WTC11 (cell line): ENCODE data around the gene TMEM43. TPM values are rescaled to one million over a fixed set of nuclear protein-coding genes. Genes with fewer than 3 reads are reported as not detected.

ENCODE experiments used
- ATAC-seq: fragments of 200-7000 bp; cut with Tn5 transposase; 2 replicates; pipeline ENCODE4 v1.10.0; 2021; ENCODE audit warnings: mild to moderate bottlenecking, moderate library complexity
- CTCF ChIA-PET: fragments of 300-600 bp; sonication (Branson Sonifier 250); formaldehyde crosslinking; loops from one replicate; lab custom pipeline; 2021; ENCODE audit warnings: antibody characterized with exemption; lab: Charles Lee
- POLR2A ChIA-PET: fragments of 350-600 bp; sonication (Branson Sonifier 250); formaldehyde crosslinking; loops from one replicate; lab custom pipeline; 2021; ENCODE audit warnings: antibody characterized with exemption; lab: Charles Lee
- DNase-seq: peaks from one replicate; pipeline ENCODE4 v3.0.0; 2021; ENCODE audit warnings: low spot score
- H3K27ac Mint-ChIP-seq: 2 replicates; pipeline ENCODE4 v1.8.0; 2021; ENCODE audit warnings: mixed read lengths
- H3K27me3 Mint-ChIP-seq: 2 replicates; pipeline ENCODE4 v1.8.0; 2021; ENCODE audit warnings: low read depth, mild to moderate bottlenecking, moderate library complexity, mixed read lengths
- H3K36me3 Mint-ChIP-seq: 2 replicates; pipeline ENCODE4 v1.8.0; 2021; ENCODE audit warnings: mixed read lengths
- H3K4me1 Mint-ChIP-seq: 2 replicates; pipeline ENCODE4 v1.8.0; 2022; ENCODE audit warnings: mixed read lengths
- H3K4me3 Mint-ChIP-seq: 2 replicates; pipeline ENCODE4 v1.8.0; 2021; ENCODE audit warnings: mild to moderate bottlenecking, moderate library complexity, mixed read lengths
- H3K9me3 Mint-ChIP-seq: 2 replicates; pipeline ENCODE4 v1.8.0; 2021; ENCODE audit warnings: mixed read lengths
- CREM ChIP-seq: sonication (generic); formaldehyde crosslinking; IDR thresholded peaks from 2 replicates; pipeline ENCODE4 v1.8.1; 2022; ENCODE audit warnings: mild to moderate bottlenecking, missing genetic modification reagents, moderate library complexity
- EMX1 ChIP-seq: fragments of 250-450 bp; sonication (Bioruptor Pico); IDR thresholded peaks from 2 replicates; pipeline ENCODE4 v1.8.0; 2021; ENCODE audit warnings: mild to moderate bottlenecking
- ESRRA ChIP-seq: sonication (generic); formaldehyde crosslinking; IDR thresholded peaks from 2 replicates; pipeline ENCODE4 v1.8.1; 2022; ENCODE audit warnings: mild to moderate bottlenecking, missing genetic modification reagents, borderline replicate concordance
- ETV6 ChIP-seq: sonication (generic); formaldehyde crosslinking; IDR thresholded peaks from 2 replicates; pipeline ENCODE4 v1.8.1; 2022; ENCODE audit warnings: mild to moderate bottlenecking, missing genetic modification reagents
- GABPB1 ChIP-seq: sonication (generic); formaldehyde crosslinking; IDR thresholded peaks from 2 replicates; pipeline ENCODE4 v1.8.1; 2023; ENCODE audit warnings: mild to moderate bottlenecking, missing genetic modification reagents
- GRHL2 ChIP-seq: fragments of 250-450 bp; sonication (Bioruptor Pico); IDR thresholded peaks from 2 replicates; pipeline ENCODE4 v1.8.0; 2022; ENCODE audit warnings: mild to moderate bottlenecking, moderate library complexity; ENCODE audit not compliant: insufficient replicate concordance, severe bottlenecking
- IRF2 ChIP-seq: sonication (generic); formaldehyde crosslinking; IDR thresholded peaks from 2 replicates; pipeline ENCODE4 v1.8.0; 2022; ENCODE audit warnings: low read depth, missing genetic modification reagents, borderline replicate concordance
- JUN ChIP-seq: sonication (generic); formaldehyde crosslinking; IDR thresholded peaks from 2 replicates; pipeline ENCODE4 v1.8.0; 2023; ENCODE audit warnings: mild to moderate bottlenecking, missing genetic modification reagents
- KAT7 ChIP-seq: sonication (generic); formaldehyde crosslinking; IDR thresholded peaks from 2 replicates; pipeline ENCODE4 v1.8.1; 2023; ENCODE audit warnings: missing genetic modification reagents, mild to moderate bottlenecking, borderline replicate concordance
- NFE2L1 ChIP-seq: sonication (generic); formaldehyde crosslinking; IDR thresholded peaks from 2 replicates; pipeline ENCODE4 v1.8.1; 2023; ENCODE audit warnings: missing genetic modification reagents
- NR2C2 ChIP-seq: sonication (generic); formaldehyde crosslinking; IDR thresholded peaks from 2 replicates; pipeline ENCODE4 v1.8.0; 2022; ENCODE audit warnings: mild to moderate bottlenecking, missing genetic modification reagents
- SP1 ChIP-seq: sonication (generic); formaldehyde crosslinking; conservative IDR thresholded peaks from 2 replicates; pipeline ENCODE4 v1.8.1; 2022; ENCODE audit warnings: missing genetic modification reagents
- TEAD4 ChIP-seq: sonication (generic); formaldehyde crosslinking; IDR thresholded peaks from 2 replicates; pipeline ENCODE4 v1.8.0; 2022; ENCODE audit warnings: mild to moderate bottlenecking, missing genetic modification reagents
- TP53 ChIP-seq: sonication (generic); formaldehyde crosslinking; IDR thresholded peaks from 2 replicates; pipeline ENCODE4 v1.8.1; 2023; ENCODE audit warnings: mild to moderate bottlenecking, missing genetic modification reagents
- ZBTB21 ChIP-seq: sonication (generic); formaldehyde crosslinking; IDR thresholded peaks from 2 replicates; pipeline ENCODE4 v1.8.1; 2023; ENCODE audit warnings: mild to moderate bottlenecking, missing genetic modification reagents, borderline replicate concordance
- ZNF138 ChIP-seq: sonication (generic); formaldehyde crosslinking; conservative IDR thresholded peaks from 2 replicates; pipeline ENCODE4 v1.8.1; 2022; ENCODE audit warnings: mild to moderate bottlenecking, moderate library complexity, missing genetic modification reagents
- total RNA-seq: library from RNA; stranded (reverse); gene quantifications from 3 replicates; pipeline ENCODE4 v1.2.3, GENCODE V29; 2021
- TF ChIP-seq, protein P1 (sequence below): sonication (generic); formaldehyde crosslinking; conservative IDR thresholded peaks from 2 replicates; pipeline ENCODE4 v1.8.1; 2022; ENCODE audit warnings: mild to moderate bottlenecking, missing genetic modification reagents
- TF ChIP-seq, protein P2 (sequence below): fragments of 250-450 bp; sonication (Bioruptor Pico); IDR thresholded peaks from 2 replicates; pipeline ENCODE4 v1.8.0; 2021; ENCODE audit warnings: mild to moderate bottlenecking
- TF ChIP-seq, protein P3 (sequence below): sonication (generic); formaldehyde crosslinking; IDR thresholded peaks from 2 replicates; pipeline ENCODE4 v1.8.1; 2023; ENCODE audit warnings: mild to moderate bottlenecking, missing genetic modification reagents, borderline replicate concordance
- TF ChIP-seq, protein P4 (sequence below): sonication (generic); formaldehyde crosslinking; IDR thresholded peaks from 2 replicates; pipeline ENCODE4 v1.8.1; 2022; ENCODE audit warnings: mild to moderate bottlenecking, missing genetic modification reagents, moderate library complexity, borderline replicate concordance
- TF ChIP-seq, protein P5 (sequence below): fragments of 250-450 bp; sonication (Bioruptor Pico); IDR thresholded peaks from 2 replicates; pipeline ENCODE4 v1.9.0; 2021; ENCODE audit warnings: moderate library complexity, mild to moderate bottlenecking, inconsistent platforms, borderline replicate concordance
- TF ChIP-seq, protein P6 (sequence below): sonication (generic); formaldehyde crosslinking; IDR thresholded peaks from 2 replicates; pipeline ENCODE4 v1.8.0; 2023; ENCODE audit warnings: missing genetic modification reagents
- TF ChIP-seq, protein P7 (sequence below): sonication (generic); formaldehyde crosslinking; IDR thresholded peaks from 2 replicates; pipeline ENCODE4 v1.8.0; 2023; ENCODE audit warnings: mild to moderate bottlenecking, missing genetic modification reagents
- TF ChIP-seq, protein P8 (sequence below): sonication (generic); formaldehyde crosslinking; IDR thresholded peaks from 2 replicates; pipeline ENCODE4 v1.8.0; 2022; ENCODE audit warnings: mild to moderate bottlenecking, missing genetic modification reagents

The TMEM43 gene
- total RNA-seq, 1 experiment from 2014 or later: 27.7 TPM

DNA sequence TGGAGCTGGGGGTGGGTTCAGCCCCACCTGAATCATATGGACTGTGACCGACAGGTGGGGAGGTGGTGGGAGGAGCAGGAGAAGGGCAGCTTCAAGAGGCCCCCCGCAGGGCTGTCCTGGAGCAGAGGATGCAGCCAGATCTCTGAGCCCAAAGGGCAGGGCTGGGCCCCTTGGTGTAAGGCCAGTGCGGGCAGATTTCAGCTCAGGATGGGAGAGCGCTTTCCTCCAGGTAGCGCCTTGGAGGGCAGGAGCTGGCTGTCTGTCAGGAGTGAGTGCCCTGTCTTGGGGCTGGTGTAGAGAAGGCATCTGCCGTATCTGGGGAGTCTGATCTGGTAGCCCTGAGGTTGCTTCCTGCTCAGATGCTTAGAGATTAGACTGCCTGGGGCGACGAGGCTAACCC lies 7.3 kb downstream of the TMEM43 start:
- CTCF ChIA-PET: interaction anchor here (1.6 kb wide), 1 partner anchor 84 kb away, joined by 3 read pairs; no protein-coding TSS in a partner anchor
- TF ChIP-seq GRHL2 (CRISPR knock-in tag): no peak
- no peak for TF ChIP-seq TP53 (CRISPR knock-in tag)
- TF ChIP-seq IRF2 (CRISPR knock-in tag): no peak
- TF ChIP-seq KAT7 (CRISPR knock-in tag): no peak
- TF ChIP-seq JUN (CRISPR knock-in tag): no peak
- no peak for TF ChIP-seq ETV6 (CRISPR knock-in tag)
- TF ChIP-seq, protein P1, sequence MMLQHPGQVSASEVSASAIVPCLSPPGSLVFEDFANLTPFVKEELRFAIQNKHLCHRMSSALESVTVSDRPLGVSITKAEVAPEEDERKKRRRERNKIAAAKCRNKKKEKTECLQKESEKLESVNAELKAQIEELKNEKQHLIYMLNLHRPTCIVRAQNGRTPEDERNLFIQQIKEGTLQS (CRISPR knock-in tag): no peak
- TF ChIP-seq GABPB1 (CRISPR knock-in tag): no peak
- TF ChIP-seq, protein P2, sequence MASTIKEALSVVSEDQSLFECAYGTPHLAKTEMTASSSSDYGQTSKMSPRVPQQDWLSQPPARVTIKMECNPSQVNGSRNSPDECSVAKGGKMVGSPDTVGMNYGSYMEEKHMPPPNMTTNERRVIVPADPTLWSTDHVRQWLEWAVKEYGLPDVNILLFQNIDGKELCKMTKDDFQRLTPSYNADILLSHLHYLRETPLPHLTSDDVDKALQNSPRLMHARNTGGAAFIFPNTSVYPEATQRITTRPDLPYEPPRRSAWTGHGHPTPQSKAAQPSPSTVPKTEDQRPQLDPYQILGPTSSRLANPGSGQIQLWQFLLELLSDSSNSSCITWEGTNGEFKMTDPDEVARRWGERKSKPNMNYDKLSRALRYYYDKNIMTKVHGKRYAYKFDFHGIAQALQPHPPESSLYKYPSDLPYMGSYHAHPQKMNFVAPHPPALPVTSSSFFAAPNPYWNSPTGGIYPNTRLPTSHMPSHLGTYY (CRISPR knock-in tag): no peak
- no peak for TF ChIP-seq NR2C2
- TF ChIP-seq, protein P3, sequence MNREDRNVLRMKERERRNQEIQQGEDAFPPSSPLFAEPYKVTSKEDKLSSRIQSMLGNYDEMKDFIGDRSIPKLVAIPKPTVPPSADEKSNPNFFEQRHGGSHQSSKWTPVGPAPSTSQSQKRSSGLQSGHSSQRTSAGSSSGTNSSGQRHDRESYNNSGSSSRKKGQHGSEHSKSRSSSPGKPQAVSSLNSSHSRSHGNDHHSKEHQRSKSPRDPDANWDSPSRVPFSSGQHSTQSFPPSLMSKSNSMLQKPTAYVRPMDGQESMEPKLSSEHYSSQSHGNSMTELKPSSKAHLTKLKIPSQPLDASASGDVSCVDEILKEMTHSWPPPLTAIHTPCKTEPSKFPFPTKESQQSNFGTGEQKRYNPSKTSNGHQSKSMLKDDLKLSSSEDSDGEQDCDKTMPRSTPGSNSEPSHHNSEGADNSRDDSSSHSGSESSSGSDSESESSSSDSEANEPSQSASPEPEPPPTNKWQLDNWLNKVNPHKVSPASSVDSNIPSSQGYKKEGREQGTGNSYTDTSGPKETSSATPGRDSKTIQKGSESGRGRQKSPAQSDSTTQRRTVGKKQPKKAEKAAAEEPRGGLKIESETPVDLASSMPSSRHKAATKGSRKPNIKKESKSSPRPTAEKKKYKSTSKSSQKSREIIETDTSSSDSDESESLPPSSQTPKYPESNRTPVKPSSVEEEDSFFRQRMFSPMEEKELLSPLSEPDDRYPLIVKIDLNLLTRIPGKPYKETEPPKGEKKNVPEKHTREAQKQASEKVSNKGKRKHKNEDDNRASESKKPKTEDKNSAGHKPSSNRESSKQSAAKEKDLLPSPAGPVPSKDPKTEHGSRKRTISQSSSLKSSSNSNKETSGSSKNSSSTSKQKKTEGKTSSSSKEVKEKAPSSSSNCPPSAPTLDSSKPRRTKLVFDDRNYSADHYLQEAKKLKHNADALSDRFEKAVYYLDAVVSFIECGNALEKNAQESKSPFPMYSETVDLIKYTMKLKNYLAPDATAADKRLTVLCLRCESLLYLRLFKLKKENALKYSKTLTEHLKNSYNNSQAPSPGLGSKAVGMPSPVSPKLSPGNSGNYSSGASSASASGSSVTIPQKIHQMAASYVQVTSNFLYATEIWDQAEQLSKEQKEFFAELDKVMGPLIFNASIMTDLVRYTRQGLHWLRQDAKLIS: no peak
- no peak for TF ChIP-seq EMX1
- TF ChIP-seq ZNF138 (CRISPR knock-in tag): no peak
- POLR2A ChIA-PET: no interaction called here
- H3K27ac Mint-ChIP-seq: no peak overlapping the region
- peaks cover 5% of the 10 kb centered on the region for H3K9me3 Mint-ChIP-seq
- H3K27me3 Mint-ChIP-seq: no peaks in the 10 kb centered on the region
- no peak for ATAC-seq
- H3K4me3 Mint-ChIP-seq: no peak overlapping the region
- DNase-seq: no peak
- H3K4me1 Mint-ChIP-seq: no peaks in the 10 kb centered on the region
- H3K36me3 Mint-ChIP-seq: peaks cover 51% of the 10 kb centered on the region

DNA sequence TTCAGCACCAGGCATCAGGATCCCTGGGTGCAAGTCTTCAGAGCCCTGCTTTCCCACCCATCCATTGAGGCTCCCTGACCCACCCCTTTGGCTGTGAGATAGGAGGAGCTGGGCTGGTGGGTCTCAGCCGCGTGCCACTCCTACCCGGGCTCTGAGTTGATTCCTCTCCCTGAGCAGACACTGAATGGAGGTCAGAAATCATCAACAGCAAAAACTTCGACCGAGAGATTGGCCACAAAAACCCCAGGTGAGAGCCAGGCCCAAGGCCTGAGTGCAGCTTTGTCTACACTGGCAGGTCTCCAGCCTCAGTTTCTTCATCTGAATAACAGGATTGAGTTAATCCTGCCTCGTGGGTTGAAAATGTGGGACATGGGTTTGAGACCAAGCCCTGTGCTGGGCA lies 7.8 kb downstream of the TMEM43 start:
- ChIA-PET POLR2A (no interaction called here), CTCF (interaction anchor here (0.8 to 1.6 kb wide), 2 partner anchors 83 to 237 kb away, joined by 3 read pairs; no protein-coding TSS in a partner anchor)
- Mint-ChIP-seq H3K27me3 (no peaks in the 10 kb centered on the region), H3K36me3 (peaks cover 51% of the 10 kb centered on the region), H3K27ac (no peak overlapping the region), H3K4me3 (no peak overlapping the region), H3K9me3 (peaks cover 5% of the 10 kb centered on the region), H3K4me1 (no peaks in the 10 kb centered on the region)
- ATAC-seq: no peak
- no peak for DNase-seq
- TF ChIP-seq CREM: no peak
- TF ChIP-seq, protein P4, sequence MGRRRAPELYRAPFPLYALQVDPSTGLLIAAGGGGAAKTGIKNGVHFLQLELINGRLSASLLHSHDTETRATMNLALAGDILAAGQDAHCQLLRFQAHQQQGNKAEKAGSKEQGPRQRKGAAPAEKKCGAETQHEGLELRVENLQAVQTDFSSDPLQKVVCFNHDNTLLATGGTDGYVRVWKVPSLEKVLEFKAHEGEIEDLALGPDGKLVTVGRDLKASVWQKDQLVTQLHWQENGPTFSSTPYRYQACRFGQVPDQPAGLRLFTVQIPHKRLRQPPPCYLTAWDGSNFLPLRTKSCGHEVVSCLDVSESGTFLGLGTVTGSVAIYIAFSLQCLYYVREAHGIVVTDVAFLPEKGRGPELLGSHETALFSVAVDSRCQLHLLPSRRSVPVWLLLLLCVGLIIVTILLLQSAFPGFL (CRISPR knock-in tag): no peak
- TF ChIP-seq, protein P5, sequence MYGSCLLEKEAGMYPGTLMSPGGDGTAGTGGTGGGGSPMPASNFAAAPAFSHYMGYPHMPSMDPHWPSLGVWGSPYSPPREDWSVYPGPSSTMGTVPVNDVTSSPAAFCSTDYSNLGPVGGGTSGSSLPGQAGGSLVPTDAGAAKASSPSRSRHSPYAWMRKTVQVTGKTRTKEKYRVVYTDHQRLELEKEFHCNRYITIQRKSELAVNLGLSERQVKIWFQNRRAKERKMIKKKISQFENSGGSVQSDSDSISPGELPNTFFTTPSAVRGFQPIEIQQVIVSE (CRISPR knock-in tag): no peak
- no peak for TF ChIP-seq NFE2L1 (CRISPR knock-in tag)
- TF ChIP-seq TEAD4 (CRISPR knock-in tag): no peak
- TF ChIP-seq JUN (CRISPR knock-in tag): no peak
- TF ChIP-seq, protein P6, sequence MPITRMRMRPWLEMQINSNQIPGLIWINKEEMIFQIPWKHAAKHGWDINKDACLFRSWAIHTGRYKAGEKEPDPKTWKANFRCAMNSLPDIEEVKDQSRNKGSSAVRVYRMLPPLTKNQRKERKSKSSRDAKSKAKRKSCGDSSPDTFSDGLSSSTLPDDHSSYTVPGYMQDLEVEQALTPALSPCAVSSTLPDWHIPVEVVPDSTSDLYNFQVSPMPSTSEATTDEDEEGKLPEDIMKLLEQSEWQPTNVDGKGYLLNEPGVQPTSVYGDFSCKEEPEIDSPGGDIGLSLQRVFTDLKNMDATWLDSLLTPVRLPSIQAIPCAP: no peak
- TF ChIP-seq ZBTB21 (CRISPR knock-in tag): no peak
- no peak for TF ChIP-seq SP1 (CRISPR knock-in tag)
- TF ChIP-seq, protein P7, sequence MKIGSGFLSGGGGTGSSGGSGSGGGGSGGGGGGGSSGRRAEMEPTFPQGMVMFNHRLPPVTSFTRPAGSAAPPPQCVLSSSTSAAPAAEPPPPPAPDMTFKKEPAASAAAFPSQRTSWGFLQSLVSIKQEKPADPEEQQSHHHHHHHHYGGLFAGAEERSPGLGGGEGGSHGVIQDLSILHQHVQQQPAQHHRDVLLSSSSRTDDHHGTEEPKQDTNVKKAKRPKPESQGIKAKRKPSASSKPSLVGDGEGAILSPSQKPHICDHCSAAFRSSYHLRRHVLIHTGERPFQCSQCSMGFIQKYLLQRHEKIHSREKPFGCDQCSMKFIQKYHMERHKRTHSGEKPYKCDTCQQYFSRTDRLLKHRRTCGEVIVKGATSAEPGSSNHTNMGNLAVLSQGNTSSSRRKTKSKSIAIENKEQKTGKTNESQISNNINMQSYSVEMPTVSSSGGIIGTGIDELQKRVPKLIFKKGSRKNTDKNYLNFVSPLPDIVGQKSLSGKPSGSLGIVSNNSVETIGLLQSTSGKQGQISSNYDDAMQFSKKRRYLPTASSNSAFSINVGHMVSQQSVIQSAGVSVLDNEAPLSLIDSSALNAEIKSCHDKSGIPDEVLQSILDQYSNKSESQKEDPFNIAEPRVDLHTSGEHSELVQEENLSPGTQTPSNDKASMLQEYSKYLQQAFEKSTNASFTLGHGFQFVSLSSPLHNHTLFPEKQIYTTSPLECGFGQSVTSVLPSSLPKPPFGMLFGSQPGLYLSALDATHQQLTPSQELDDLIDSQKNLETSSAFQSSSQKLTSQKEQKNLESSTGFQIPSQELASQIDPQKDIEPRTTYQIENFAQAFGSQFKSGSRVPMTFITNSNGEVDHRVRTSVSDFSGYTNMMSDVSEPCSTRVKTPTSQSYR (CRISPR knock-in tag): no peak
- no peak for TF ChIP-seq ESRRA (CRISPR knock-in tag)
- no peak for TF ChIP-seq ETV6 (CRISPR knock-in tag)
- TF ChIP-seq, protein P8, sequence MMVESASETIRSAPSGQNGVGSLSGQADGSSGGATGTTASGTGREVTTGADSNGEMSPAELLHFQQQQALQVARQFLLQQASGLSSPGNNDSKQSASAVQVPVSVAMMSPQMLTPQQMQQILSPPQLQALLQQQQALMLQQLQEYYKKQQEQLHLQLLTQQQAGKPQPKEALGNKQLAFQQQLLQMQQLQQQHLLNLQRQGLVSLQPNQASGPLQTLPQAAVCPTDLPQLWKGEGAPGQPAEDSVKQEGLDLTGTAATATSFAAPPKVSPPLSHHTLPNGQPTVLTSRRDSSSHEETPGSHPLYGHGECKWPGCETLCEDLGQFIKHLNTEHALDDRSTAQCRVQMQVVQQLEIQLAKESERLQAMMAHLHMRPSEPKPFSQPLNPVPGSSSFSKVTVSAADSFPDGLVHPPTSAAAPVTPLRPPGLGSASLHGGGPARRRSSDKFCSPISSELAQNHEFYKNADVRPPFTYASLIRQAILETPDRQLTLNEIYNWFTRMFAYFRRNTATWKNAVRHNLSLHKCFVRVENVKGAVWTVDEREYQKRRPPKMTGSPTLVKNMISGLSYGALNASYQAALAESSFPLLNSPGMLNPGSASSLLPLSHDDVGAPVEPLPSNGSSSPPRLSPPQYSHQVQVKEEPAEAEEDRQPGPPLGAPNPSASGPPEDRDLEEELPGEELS (CRISPR knock-in tag): no peak
